Epithelial cell of esophagus (primary cell): ENCODE results near the gene IGSF3.
"Not testable (repeated sequence)": the region's sequence is repeated elsewhere in the genome, so short reads cannot be mapped to it uniquely, and the experiment has no call there.

ENCODE experiments used
- DNase-seq: peaks from one replicate; pipeline ENCODE4 v3.0.0; 2010; ENCODE audit warnings: low read depth
- H3K4me3 ChIP-seq: 2 replicates; pipeline ENCODE4 v1.5.1; 2011; ENCODE audit warnings: mild to moderate bottlenecking, low read length, control low read depth
- CTCF ChIP-seq: IDR thresholded peaks from 2 replicates; pipeline ENCODE4 v1.5.1; 2011; ENCODE audit warnings: low read depth, mild to moderate bottlenecking, low read length, control low read depth, inconsistent platforms; ENCODE audit not compliant: insufficient read depth; ENCODE audit errors: missing control alignments

IGSF3 gene

GRCh38 chr1:116590359-116591005 is 77.1 kb downstream of the IGSF3 start:
- H3K4me3 ChIP-seq, DNase-seq: not testable (repeated sequence)

DNA sequence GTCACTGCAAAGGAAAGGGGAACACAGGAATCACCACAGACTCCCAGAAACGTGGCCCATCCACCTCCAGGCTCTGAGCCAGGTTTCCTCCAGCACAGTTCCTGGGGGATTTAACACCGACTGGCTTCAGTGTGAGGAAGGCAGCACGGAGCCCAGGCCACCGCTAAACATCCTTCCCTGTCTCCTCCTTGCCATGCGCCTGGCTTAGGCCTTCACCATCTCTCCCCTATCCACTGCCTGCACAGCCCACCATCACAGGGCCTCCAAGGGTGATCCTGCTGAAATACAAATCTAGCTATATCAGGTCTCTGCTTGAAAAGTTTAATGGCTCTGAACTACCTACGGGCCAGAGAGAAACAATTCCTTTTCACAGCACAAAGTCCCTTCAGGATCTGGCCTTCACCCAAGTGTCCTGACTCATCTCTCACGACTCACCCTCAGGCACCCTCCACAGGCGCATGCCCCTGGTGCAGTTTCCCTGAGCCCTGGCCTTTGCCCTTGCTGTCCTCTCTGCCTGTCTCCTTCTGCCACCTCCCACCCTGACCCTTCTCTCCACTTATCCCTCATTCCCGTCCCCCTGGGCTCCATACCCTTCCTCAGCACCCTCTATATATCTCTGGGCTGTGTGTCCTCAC is 78.3 kb downstream of the IGSF3 start:
- peak; percentile 26 for DNase-seq
- H3K4me3 ChIP-seq, result not testable (repeated sequence)

GRCh38 chr1:116587501-116588227 is 79.9 kb downstream of the IGSF3 start:
- TF ChIP-seq CTCF, result no peak
- DNase-seq, result no peak
- no peak overlapping the region for H3K4me3 ChIP-seq

GRCh38 chr1:116586741-116587143 is 80.8 kb downstream of the IGSF3 start:
- H3K4me3 ChIP-seq, result no peak overlapping the region
- no peak for TF ChIP-seq CTCF

GRCh38 chr1:116585886-116586285 is 81.6 kb downstream of the IGSF3 start:
- TF ChIP-seq CTCF, result no peak
- H3K4me3 ChIP-seq, result no peak overlapping the region
- no peak for DNase-seq

More at GRCh38 chr1:116586741-116587143, 80.8 kb downstream of the IGSF3 start:
- DNase-seq, result no peak

DNA sequence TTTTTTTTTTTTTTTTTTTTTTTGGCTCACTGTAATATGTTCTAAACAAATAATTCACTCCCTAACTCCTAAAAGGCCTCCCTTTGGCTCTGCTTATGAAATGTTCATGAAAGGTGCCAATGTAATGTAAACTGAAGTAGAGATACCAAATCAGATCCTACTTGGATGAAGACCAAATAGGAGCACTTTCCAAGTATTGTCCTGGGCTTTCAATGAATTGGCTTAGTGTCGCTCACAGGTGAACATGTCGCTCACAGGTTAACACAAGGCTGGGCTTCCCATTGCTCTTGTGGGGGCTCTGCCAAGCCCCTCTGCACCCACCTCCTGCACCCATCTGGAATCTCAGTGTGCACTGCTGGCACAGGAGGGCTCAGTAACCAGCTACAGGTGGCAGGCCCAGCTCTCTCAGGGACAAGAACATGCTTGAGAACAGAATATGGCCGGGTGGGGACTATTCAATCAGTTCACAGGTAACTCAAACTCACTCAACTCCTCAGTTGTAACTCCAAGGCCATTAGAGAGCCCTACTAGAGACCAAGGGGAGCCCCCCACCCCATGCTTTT is 86.1 kb downstream of the IGSF3 start:
- TF ChIP-seq CTCF, result no peak
- H3K4me3 ChIP-seq, result no peak overlapping the region
- no peak for DNase-seq

DNA sequence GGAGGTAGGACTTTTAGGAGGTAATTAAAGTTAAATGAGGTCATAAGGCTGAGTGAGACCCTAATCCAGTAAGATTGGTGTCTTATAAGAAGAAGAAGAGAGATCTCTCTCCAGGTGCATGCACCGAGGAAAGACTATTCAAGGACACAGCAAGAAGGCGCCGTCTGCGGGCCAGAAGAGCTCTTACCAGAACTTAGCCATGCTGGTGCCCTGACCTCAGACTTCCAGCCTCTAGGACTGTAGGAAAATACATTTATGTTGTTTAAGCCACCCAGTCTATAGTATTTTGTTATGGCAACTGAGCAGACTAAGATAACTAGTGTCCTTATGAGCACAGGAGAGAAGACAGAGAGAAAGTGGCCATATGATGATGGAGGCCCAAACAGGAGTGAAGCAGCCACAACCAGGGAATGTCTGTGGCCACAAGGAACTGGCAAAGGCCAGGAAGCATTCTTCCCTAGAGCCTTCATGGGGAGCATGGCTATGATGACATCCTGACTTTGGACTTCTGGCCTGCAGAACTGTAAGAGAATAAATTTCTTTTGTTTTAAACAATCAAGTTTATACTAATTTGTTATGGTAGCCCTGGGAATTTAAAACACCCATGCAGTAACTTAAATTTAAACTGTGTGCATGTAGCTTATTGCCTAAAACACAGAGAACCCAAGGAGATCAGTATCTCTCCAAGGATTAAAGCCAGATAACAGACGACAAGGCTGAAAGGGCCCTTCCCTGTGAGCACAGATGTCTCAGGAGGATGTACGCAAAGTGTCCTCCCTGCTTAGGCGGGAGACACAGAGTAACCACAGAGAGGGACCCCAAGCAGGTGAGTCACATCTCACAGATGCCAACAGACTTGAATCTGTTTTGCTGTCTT is 86.8 kb downstream of the IGSF3 start:
- DNase-seq, result no peak
- no peak overlapping the region for H3K4me3 ChIP-seq
- no peak for TF ChIP-seq CTCF
